Keratinocyte (primary cell): ENCODE results near the gene MARCHF9. TPM values are rescaled to one million over a fixed set of nuclear protein-coding genes. Genes with fewer than 3 reads are reported as not detected.

ENCODE experiments used
- DNase-seq: peaks from one replicate; pipeline ENCODE4 v3.0.0-alpha.2; 2011; ENCODE audit warnings: low read depth, missing footprints, low spot score
- FAIRE-seq: peaks from 2 replicates; lab custom pipeline; 2011; peaks lifted over from hg19 to GRCh38; lab: Jason Lieb, UNC
- H2AFZ ChIP-seq: 2 replicates; pipeline ENCODE4 v1.6.0; 2012; ENCODE audit warnings: low read length, control low read depth, inconsistent platforms; ENCODE audit not compliant: control insufficient read depth
- H3K27ac ChIP-seq: 2 replicates; pipeline ENCODE4 v1.5.1; 2011; ENCODE audit warnings: low read length; ENCODE audit not compliant: control insufficient read depth, insufficient read depth
- H3K27me3 ChIP-seq: 3 replicates; pipeline ENCODE4 v1.6.0; 2011; ENCODE audit warnings: low read length; ENCODE audit not compliant: control insufficient read depth, insufficient read depth; ENCODE audit errors: extremely low read depth
- H3K36me3 ChIP-seq, 2 experiments: 2 replicates in 1 of 2; 3 replicates in 1 of 2; pipeline ENCODE4 v1.5.1; 2011; ENCODE audit warnings: low read length in 2 of 2, mild to moderate bottlenecking in 1 of 2; ENCODE audit not compliant: control insufficient read depth in 2 of 2, insufficient read depth in 2 of 2; ENCODE audit errors: extremely low read depth in 1 of 2
- H3K4me1 ChIP-seq: 3 replicates; pipeline ENCODE4 v1.5.1; 2011; ENCODE audit warnings: low read length; ENCODE audit not compliant: control insufficient read depth, insufficient read depth; ENCODE audit errors: extremely low read depth
- H3K4me2 ChIP-seq: 3 replicates; pipeline ENCODE4 v1.6.0; 2011; ENCODE audit warnings: low read depth, low read length; ENCODE audit not compliant: control insufficient read depth, insufficient read depth; ENCODE audit errors: extremely low read depth
- H3K4me3 ChIP-seq, 3 experiments: fragments of 200-600 bp in 1 of 3; sonication (generic) in 1 of 3; 2 replicates in 2 of 3; 3 replicates in 1 of 3; pipeline ENCODE4 v1.5.1; 2011 to 2016; ENCODE audit warnings: low read length in 3 of 3, mild to moderate bottlenecking in 3 of 3, control low read depth in 2 of 3, inconsistent platforms in 1 of 3, low read depth in 1 of 3, mixed read lengths in 1 of 3, mixed run types in 1 of 3, moderate library complexity in 1 of 3; ENCODE audit not compliant: control insufficient read depth in 2 of 3, insufficient read depth in 2 of 3; ENCODE audit errors: extremely low read depth in 1 of 3
- H3K79me2 ChIP-seq: 2 replicates; pipeline ENCODE4 v1.6.0; 2012; ENCODE audit warnings: low read length; ENCODE audit not compliant: control insufficient read depth, insufficient read depth
- H3K9ac ChIP-seq: 3 replicates; pipeline ENCODE4 v1.6.0; 2011; ENCODE audit warnings: low read length; ENCODE audit not compliant: control insufficient read depth, insufficient read depth; ENCODE audit errors: extremely low read depth
- H3K9me1 ChIP-seq: 3 replicates; pipeline ENCODE4 v1.6.0; 2011; ENCODE audit warnings: low read length; ENCODE audit not compliant: control insufficient read depth, insufficient read depth; ENCODE audit errors: extremely low read depth
- H3K9me3 ChIP-seq: 2 replicates; pipeline ENCODE4 v1.5.1; 2012; ENCODE audit warnings: low read depth, low read length; ENCODE audit not compliant: control insufficient read depth
- H4K20me1 ChIP-seq: 3 replicates; pipeline ENCODE4 v1.6.0; 2011; ENCODE audit warnings: low read length; ENCODE audit not compliant: control insufficient read depth, insufficient read depth; ENCODE audit errors: extremely low read depth
- EZH2 ChIP-seq: IDR thresholded peaks from one replicate; pipeline ENCODE4 v1.6.1; 2012; ENCODE audit warnings: inconsistent platforms, mild to moderate bottlenecking, low read length, moderate library complexity
- dilution Hi-C: fragments of 300-500 bp; cut with MboI; formaldehyde crosslinking; loops from one replicate; pipeline ENCODE4 v1.7.0; 2020; ENCODE audit warnings: low sequenced_read_pairs; ENCODE audit not compliant: extremely low pct_ligation_motif_present
- polyA plus RNA-seq, 5 experiments: library from polyadenylated mRNA; depleted of rRNA in 3 of 5; stranded (reverse) in 3 of 5; stranded (forward) in 1 of 5; unstranded in 1 of 5; fragments of >200 nt; gene quantifications; 1 replicate in 1 of 5; 2 replicates in 3 of 5; 3 replicates in 1 of 5; pipeline versions ENCODE4 v1.2.1 to v1.2.3, GENCODE V29; 2011 to 2012; ENCODE audit warnings: missing spikeins in 2 of 5, low read depth in 1 of 5, low replicate concordance in 1 of 5
- TF ChIP-seq, protein P1 (sequence below), 3 experiments: IDR thresholded peaks in 1 of 3; conservative IDR thresholded peaks in 1 of 3; optimal IDR thresholded peaks in 1 of 3; 2 replicates in 2 of 3; 3 replicates in 1 of 3; pipeline versions ENCODE3 to v1.5.1; 2011; ENCODE audit warnings: low read length in 3 of 3, mild to moderate bottlenecking in 3 of 3, moderate library complexity in 2 of 3, control low read depth in 1 of 3, inconsistent platforms in 1 of 3; ENCODE audit not compliant: insufficient read depth in 2 of 3; ENCODE audit errors: extremely low read depth in 1 of 3

MARCHF9 gene
- polyA plus RNA-seq, 1 donor (not counting 4 experiments of a cell fraction or from before 2014, with no cell fraction given) = 10.9 TPM

DNA sequence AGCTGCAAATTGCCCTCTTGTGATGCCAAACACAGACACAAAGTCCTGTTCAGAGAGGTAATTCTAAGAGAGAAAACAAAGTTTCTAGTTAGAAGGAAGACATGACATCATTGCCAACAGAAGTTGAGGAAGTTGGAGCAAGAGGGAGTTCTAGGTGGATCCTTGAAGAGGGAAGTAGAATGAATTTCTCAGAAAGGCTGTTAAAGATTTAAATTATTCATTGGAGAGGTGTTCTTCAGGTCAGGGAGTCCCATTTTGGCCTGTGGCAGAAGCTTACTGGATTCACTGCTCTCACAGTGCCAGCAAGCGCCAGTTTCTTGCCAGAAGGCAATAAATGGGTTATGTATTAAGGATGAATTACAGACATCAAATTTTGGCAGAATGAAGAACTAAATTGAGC, 43.0 kb downstream of the MARCHF9 start:
- no peak for DNase-seq
- TF ChIP-seq EZH2 = no peak
- TF ChIP-seq, protein P1, sequence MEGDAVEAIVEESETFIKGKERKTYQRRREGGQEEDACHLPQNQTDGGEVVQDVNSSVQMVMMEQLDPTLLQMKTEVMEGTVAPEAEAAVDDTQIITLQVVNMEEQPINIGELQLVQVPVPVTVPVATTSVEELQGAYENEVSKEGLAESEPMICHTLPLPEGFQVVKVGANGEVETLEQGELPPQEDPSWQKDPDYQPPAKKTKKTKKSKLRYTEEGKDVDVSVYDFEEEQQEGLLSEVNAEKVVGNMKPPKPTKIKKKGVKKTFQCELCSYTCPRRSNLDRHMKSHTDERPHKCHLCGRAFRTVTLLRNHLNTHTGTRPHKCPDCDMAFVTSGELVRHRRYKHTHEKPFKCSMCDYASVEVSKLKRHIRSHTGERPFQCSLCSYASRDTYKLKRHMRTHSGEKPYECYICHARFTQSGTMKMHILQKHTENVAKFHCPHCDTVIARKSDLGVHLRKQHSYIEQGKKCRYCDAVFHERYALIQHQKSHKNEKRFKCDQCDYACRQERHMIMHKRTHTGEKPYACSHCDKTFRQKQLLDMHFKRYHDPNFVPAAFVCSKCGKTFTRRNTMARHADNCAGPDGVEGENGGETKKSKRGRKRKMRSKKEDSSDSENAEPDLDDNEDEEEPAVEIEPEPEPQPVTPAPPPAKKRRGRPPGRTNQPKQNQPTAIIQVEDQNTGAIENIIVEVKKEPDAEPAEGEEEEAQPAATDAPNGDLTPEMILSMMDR (optimal IDR thresholded peaks at IDR 0.05 in 1 of 3, IDR thresholded peaks at IDR 0.05 in 1 of 3, conservative IDR thresholded peaks at IDR 0.05 in 1 of 3; ENCODE audit: extremely low read depth in 1 of 3, insufficient read depth in 2 of 3, low read length in 3 of 3) = no peak
- FAIRE-seq = no peak
- Histone ChIP-seq H3K4me3 (no peak overlapping the region), H3K79me2 (no peaks in the 10 kb centered on the region), H4K20me1 (no peaks in the 10 kb centered on the region), H3K36me3 (peaks cover 17 to 19% of the 10 kb centered on the region in 2 experiments), H3K4me1 (peaks cover 19% of the 10 kb centered on the region), H3K9ac (no peak overlapping the region), H3K9me3 (no peaks in the 10 kb centered on the region), H3K27ac (no peak overlapping the region), H2AFZ (no peak overlapping the region), H3K4me2 (no peak overlapping the region), H3K9me1 (no peaks in the 10 kb centered on the region), H3K27me3 (no peaks in the 10 kb centered on the region)
- dilution Hi-C loops = no loop called here

- Histone ChIP-seq H3K4me1 (no peaks in the 10 kb centered on the region), H2AFZ (no peak overlapping the region), H3K4me3 (no peak overlapping the region), H3K79me2 (no peaks in the 10 kb centered on the region), H3K27ac (no peak overlapping the region), H4K20me1 (no peaks in the 10 kb centered on the region), H3K27me3 (no peaks in the 10 kb centered on the region), H3K9me3 (no peaks in the 10 kb centered on the region), H3K9ac (no peak overlapping the region), H3K4me2 (no peak overlapping the region), H3K9me1 (no peaks in the 10 kb centered on the region), H3K36me3 (peaks cover 16 to 17% of the 10 kb centered on the region in 2 experiments)
- DNase-seq (no peak), FAIRE-seq (no peak)
- no peak for TF ChIP-seq EZH2
- TF ChIP-seq, protein P1 (optimal IDR thresholded peaks at IDR 0.05 in 1 of 3, IDR thresholded peaks at IDR 0.05 in 1 of 3, conservative IDR thresholded peaks at IDR 0.05 in 1 of 3; ENCODE audit: extremely low read depth in 1 of 3, insufficient read depth in 2 of 3, low read length in 3 of 3) = no peak
- dilution Hi-C loops = no loop called here
Observed at GRCh38 chr12:57800965-57801364, 46.1 kb downstream of the MARCHF9 start.
